Activated naive CD8-positive, alpha-beta T cell treated with anti-CD3 and anti-CD28 coated beads, Interleukin-2, amount 50 U/mL, for 16 hours (primary cell): Measurements from ENCODE around the gene YWHAG.
"Not testable (repeated sequence)": the region's sequence is repeated elsewhere in the genome, so short reads cannot be mapped to it uniquely, and the experiment has no call there.

Experiments
- DNase-seq: peaks from one replicate; pipeline ENCODE4 v3.0.0-alpha.2; 2020; ENCODE audit warnings: low read depth, low spot score

YWHAG gene

DNA sequence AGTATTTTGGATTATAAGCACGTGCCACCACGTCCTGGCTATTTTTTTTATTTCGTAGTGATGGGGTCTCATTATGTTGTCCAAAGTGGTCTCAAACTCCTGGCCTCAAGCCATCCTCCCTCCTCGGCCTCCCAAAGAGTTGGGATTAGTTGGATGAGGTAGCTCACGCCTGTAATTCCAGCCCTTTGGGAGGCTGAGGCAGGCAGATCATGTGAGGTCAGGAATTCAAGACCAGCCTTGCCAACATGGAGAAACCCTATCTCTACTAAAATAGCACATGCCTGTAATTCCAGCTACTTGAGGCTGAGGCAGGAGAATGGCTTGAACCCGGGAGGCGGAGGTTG is 21.8 kb upstream of the YWHAG start:
- DNase-seq, result no peak

DNA sequence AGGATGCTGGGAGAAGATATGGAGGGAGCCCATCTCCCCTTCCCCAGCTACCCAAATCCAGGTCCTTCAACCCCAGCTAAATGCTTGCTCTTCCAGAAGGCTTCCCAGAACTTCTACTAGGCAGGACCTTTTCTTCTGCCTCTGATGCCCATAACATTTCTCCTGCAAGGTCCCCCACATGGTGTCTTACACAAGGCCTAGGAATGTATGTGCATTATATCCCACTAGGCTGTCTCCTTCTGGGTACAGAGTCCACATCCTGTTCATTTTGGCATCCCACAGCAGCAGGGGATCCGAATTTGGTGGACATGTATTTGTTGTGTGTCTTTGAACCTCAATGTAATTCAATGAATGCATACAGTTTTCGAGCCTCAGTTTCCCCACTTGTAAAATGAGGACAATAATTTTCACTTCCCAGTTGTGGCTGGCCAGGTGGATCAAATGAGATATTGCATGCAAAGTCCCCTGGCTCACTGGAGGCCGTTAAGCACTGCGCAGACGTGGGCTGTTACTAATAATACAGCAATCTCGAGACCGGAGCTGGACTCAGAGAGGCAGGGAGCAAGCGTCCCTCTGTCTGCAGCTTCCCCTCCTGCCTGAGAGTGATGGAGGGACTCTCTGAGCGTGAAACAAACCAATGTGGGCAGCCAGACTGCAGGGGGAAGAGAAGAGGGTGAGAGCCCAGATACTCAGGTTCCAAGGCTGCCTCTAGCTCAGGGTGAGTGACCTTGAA is 18.6 kb upstream of the YWHAG start:
- DNase-seq, result no peak

DNA sequence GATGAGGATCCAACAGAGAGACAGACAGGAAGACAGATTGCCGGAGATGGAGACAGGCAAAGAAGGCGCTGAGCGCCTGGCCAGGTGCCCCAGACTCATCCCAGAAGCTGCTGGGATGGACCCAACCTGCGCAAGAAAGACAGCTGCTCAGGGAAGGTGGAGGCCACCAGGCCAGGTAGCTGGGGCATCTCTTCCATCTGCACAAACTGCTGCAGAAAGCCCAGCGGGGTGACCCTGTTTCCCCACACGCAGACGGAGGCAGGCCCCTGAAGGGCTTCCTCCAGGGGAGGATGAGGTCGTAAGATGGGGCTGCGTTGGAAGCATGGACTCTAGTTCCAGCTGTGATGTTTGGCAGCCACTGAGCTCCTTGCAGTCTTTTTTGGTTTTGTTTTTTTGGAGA is 16.5 kb upstream of the YWHAG start:
- DNase-seq, result no peak

DNA sequence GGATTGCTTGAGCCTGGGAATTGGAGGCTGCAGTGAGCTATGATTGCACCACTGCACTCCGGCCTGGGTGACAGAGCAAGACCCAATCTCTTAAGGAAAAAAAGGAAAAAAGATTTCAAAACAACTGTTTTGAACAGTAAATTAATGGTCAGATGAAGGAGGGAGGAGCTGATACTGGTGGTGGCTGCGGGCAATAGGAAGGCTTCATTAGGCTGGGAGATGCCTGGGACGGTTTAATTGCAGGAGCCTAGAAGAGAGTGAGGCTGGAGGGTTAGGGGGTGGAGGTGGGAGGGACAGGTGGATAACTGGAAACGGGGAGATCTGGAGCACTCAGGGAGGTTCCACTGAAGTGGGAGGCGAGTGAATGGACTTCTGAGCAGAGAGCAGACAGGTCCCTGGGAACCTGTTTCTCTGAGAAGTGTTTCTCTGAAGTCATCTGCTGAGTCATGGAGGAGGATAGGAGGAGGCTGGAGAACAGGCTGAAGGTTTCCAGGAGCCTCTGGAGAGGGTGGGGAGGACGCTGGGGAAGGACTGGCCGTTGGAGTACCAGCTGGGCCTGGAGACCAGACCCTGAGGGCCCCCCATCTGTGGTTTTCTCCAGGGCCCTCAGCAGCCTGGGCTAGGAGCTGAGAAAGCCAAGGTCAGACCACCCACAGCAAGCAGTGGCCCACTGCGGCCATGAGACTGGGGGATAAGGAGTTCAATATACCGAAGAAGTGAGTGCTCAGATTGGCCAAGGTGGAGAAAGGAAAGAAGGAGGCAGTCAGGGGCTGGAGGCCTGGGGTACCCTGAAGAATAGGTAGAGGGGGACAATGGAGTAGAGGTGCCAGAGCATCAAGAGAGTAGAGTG is 14.4 kb upstream of the YWHAG start:
- DNase-seq, result no peak

DNA sequence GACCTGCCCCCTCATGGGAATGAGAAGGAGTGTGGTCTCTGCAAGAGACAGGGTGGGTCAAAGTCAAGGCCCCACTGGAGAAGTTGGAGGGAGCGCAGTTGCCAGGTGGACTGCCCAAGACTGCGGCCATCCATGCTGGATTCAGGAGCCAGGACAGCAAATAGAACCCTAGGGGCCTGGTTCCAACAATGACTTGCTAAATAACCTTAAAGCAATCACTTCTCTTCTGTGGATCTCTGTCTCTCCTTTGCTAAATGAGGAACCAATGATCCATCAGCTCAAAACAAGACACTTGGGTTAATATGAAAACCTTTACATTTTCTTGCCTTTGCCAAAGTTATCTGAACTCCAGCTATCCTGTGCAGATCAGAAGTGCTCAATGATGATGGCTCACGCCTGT is 12.6 kb upstream of the YWHAG start:
- DNase-seq, result no peak

DNA sequence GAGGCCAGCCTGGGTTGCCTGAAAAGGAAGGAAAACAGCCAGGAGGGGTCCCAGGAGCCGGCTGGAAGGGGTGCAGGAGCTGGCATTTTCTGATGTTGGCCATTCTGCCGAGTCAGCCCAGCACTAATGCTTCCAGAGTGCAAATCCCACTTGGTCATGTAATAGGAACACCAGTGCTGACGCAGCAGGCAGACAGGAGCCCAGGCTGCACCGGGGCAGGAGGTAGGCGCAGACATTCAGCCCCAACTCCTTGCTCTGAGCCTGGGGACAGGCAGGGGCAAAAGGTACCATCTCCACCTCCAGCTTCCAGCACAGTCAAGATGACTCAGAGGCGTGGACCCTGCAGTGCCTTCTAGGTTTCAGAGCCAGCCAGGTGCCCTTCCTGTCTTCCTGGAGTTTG is 10.2 kb upstream of the YWHAG start:
- no peak for DNase-seq

DNA sequence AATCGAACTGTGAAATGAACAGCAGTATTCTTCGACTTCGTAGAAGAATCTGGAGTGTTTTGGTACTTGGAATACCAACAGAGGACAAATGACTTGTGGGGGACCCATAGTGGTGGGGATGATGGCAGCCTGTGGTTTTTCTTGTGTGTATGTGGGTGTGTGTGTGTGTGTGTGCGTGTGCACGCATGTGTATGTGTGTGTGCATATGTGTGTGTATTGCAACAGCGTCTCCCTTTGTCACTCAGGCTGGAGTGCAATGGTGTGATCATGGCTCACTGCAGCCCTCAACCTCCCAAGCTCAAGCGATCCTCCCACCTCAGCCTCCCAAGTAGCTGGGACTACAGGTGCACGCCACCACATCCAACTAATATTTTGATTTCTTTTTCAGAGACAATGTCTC is 9.4 kb upstream of the YWHAG start:
- DNase-seq, result no peak

DNA sequence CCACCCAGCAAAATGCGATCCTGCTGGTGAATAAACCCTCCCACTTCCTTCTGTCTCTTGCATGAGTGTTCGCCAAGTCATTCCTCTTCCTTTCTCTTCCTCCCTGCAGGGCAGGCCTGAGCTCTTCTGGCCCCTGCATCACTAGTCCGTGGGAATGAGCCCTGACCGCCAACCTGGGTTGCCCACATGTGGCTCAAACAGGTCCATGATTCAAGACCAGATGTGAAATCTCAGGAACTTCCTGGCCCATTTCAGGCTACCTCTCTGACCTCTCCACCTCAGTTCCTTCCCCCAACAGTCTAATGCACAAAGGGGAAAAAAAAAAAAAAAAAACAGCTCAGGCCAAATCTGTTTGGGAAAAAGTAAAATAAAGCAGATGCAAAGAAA is 5.4 kb upstream of the YWHAG start:
- DNase-seq, result no peak

DNA sequence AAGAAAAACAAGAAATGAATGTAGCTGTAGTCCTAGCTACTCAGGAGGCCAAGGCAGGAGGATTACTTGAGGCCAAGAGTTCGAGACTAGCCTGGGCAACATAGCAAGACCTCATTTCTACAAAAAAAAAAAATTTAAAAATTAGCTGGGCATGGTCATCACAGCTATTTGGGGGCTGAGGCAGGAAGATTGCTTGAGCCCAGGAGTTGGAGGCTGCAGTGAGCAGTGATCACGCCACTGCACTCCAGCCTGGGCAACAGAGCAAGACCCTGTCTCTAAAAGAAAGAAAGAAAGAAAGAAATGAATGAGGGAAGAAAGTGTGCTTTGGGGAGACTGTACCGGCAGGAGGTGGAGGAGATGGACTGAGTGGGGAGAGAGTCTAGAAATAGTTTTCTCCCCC is 5.0 kb upstream of the YWHAG start:
- not testable (repeated sequence) for DNase-seq

DNA sequence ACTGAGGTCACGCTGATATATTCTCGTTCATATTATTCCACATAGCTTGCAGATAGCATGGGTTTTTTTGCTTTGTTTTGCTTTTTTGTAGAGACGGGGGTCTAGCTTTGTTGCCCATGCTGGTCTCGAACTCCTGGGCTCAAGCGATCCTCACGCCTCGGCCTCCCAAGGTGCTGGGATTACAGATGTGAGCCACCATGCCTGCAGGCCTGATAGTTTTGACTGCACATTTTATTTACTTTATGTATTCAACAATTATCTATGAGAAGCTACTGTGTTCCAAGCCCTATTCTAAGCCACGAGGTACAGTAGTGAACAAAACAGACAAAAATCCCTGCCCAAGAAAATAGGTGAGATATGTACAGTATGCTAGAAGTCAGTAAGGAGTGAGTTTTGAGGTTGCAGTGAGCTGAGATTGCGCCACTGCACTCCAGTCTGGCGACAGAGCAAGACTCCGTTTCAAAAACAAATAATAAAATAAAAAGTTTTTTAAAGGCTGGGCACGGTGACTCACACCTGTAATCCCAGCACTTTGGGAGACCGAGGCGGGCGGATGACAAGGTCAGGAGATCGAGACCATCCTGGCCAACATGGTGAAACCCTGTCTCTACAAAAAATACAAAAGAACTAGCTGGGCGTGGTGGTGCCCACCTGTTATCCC is 1.3 kb upstream of the YWHAG start:
- no peak for DNase-seq

DNA sequence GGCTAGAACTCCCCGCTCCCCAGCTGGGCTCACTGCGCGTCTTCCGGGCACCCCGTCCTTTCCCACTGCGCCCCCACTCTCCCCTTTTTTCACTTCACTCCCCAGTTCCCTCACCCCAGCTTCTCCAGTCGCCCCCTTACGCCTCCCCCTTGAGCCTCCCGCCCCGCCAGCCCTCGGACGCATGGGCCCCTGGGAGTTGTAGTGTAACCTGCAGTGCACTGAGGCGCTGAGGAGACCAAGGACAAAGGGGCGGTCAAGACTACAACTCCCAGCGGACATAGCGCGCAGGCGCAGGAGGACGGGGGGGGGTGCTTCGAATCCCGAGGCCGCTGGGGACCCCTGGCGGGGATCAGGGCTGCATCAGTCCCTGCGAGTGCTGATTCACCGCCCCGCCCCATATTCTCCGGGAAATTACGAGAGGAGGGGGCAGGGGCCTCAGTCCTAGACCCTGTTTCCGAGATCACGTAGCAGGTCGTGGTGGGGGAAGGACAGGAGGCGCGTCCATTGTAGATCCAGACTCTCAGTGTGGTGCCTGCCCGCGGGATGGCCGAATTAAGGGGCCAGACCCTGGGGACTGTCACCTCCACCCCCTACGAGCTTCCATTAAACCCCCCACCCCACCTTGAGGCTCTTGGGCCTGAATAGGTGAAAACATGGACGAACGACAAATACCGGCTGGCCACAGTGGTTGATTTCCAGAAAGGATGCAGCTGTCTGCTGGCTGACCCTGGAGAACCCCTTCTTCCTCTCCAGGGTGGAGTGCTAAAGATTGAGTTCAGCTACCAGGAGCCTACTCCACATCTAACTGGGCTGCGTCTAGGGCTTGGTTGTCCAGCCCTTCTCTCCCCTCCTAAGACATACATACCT is 553 bp upstream of the YWHAG start:
- peak; percentile 82 for DNase-seq

DNA sequence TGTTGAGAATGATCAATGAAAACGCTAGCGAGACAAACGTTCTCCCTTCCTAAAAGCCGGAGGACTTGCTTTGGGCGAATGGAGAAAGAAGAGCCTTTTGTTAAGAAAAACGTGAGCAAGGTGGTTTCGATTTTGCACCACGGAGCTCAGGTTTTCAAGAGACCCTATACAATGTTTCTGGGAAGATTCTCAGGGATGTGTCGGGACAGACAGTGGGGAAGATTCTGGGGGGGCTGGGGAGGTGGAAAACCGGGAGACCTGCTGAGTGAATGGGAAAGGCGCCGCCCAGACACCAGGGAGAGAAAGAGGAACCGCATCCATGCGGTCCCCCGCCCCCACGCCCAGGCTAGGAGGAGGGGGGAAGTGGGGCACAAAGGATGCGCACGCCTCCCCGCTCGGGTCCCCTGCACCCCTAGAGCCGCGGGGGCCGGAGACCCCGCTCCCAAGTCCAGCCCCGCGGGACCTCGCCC is 745 bp downstream of the YWHAG start:
- peak; percentile 18 for DNase-seq

DNA sequence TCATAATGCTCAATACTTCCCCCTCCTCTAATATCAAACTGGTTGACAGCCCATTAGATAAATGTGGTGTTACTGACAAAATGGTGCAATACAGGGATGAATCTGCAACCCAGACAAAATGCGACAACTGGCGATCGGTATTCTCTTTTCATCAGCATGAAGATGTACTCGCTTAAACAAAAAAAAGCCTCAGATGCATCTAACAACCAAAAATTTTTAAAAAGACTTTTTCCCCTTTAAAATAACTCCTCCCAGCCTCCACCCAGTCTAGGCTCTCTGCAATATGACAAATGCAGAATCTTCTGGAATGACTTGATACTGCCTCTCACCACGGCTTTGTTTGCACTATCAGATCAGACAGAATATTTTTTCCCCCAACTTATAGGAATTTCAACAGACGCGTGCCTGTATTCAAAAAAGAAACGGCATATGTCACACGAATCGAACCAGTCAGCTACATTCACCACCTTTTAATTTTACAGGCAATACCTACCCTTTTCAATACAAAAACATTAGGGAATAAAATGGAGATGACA is 1.2 kb downstream of the YWHAG start:
- no peak for DNase-seq

DNA sequence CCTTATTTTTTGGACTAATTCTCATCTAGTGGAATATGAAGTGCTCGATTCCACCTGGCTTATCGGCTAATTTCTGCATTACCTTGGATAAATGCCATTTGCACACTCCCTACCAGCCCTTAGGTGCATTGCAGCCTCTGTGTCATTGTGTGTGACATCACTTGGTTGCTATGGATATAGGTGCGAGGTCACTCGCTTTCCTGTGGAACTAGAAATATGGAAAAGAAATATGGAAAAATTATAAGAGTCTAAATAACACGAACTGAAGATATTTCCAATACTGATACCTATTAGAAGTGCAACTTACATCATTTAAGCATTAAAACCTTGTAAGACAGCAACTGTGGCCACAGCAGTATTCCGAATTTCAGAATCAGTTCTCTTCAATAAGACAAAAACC is 2.0 kb downstream of the YWHAG start:
- no peak for DNase-seq

DNA sequence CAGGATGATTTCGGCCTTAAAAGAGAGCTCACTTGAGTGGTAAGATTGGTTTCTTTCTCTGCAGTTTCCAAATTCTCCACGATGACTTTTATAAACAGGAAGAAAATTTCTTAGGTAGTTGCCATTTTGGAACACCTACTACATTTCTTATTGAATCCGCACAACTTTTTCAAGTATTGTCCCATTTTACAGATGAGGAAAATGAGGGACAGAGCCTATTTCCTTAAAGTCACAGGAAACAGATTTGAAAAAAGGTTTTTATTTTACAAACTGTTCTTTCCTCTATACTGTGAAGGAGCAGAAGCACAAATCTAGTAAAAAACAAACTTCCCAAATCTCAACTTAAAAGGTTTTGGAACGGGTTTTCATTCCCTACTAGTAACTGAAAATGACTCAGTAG is 2.7 kb downstream of the YWHAG start:
- no peak for DNase-seq

DNA sequence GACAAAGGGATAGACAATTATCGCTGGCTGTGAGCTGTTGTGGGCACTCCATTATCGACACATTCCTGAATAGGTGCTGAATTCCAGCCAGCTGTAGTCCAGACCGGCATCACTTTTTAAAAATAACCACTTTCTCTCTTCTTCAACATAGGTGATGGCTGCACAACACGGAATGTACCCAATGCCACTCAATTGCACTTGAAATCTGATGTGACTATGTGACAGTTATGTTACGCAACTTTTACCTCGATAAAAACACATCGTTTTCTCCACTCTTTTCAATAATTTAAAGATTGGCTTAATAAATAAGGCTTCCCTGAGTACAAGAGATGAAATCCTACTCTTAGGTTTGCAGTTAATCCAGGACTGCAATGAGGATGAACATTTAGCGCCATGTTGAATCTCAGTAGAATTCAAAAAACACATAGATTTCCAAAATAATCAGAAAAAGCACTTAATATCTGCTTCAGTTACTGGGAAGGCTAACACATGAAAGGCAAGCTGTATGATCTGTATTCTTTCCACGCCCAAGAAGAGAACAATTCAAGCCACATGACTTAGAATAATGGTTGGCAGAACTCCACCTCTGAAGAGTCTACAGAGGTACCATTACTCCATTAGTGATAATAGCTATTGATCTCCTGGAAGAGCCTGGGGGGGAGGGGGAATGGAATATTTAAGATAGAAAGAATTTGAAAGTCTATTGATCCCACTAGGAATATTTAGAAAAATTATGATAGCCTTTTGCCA is 3.6 kb downstream of the YWHAG start:
- DNase-seq, result no peak

DNA sequence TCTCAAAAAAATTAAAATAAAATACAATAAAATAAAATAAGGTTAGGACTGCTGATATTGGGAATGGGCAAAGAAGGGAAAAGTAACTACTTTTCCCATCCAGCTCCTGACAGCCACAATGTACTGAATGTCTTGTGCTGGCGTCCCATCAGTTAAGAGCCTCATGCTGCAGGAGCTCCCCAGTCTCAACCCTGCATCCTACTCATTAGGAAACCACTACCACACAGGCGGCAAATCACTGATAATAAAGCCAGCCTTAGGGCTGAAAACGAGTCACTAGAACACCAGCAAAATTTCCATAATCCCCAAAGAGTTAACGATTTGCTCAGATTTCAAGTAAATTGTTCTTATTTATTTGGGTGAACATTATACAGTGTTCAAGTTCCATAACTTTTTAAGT is 4.3 kb downstream of the YWHAG start:
- no peak for DNase-seq

DNA sequence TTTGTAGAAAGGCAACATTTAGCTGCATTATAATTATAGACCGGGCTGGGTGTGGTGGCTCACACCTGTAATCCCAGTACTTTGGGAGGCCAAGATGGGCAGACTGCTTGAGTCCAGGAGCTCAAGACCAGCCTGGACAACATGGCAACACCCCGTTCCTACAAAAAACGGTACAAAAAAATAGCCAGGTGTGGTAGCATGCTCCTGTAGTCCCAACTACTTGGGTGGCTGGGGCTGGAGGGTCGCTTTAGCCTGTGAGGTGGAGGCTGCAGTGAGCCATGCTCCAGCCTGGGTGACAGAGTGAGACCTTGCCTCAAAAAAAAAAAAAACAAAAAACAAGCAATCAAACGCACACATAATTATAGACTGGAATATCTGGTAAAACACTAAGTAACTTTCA is 5.0 kb downstream of the YWHAG start:
- DNase-seq, result no peak

DNA sequence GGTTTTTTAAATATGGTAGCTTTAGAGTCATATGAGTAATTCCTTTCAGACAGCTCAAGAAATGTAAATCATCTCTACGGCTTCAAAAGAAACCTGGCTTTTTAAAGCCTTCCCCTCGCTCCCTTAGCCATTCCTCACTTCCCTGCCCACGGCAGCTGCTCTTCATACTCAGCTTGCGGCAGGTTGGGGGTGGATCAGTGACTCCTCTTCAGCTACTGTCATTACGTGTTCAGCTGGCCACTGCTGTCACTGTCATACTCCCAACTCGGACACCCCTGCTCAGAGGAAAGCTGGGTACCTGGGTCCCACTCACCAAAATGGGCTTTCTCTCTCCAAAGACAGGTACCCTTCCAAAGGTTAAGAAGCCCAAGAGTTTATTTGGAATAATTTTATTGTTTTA is 6.6 kb downstream of the YWHAG start:
- no peak for DNase-seq

DNA sequence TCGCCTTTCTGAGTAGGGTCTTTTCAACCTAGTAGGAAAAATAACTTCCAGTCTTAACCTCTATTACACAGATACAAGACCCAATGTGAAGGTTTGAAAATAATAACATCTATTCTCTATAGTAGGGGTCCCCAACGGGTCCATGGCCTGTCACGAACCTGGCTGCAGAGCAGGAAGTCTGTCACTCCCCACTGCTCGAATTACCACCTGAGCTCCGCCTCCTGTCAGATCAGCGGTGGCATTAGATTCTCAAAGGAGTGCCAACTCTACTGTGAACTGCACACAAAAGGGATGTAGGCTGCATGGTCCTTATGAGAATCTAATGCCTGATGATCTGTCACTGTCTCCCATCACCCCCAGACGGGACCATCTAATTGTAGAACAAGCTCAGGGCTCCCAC is 7.4 kb downstream of the YWHAG start:
- no peak for DNase-seq
